ENCODE results near the gene RNF225.

DNA sequence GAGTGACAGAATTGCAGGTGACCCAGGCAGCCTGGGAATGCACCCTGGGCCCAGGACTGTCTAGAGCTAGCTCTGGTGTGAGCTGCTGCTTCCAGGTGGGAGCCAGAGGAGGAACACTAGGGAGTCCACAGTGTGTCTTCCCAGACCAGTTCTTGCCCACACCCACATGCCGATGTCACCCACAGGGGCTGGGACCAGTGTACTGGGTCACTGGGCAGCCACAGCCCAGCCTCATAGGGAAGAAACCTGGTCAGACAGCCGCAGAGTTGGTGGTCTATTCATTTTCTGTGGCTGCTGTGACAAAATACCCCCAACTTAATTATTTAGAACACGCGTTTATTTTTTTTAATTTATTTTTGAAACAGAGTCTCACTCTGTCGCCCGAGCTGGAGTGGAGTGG, 3.1 kb downstream of the RNF225 start:
- no peak for TF ChIP-seq EZH2 (IDR thresholded peaks at IDR 0.05; ENCODE audit: borderline replicate concordance, low read length)
- TF ChIP-seq, protein P1, sequence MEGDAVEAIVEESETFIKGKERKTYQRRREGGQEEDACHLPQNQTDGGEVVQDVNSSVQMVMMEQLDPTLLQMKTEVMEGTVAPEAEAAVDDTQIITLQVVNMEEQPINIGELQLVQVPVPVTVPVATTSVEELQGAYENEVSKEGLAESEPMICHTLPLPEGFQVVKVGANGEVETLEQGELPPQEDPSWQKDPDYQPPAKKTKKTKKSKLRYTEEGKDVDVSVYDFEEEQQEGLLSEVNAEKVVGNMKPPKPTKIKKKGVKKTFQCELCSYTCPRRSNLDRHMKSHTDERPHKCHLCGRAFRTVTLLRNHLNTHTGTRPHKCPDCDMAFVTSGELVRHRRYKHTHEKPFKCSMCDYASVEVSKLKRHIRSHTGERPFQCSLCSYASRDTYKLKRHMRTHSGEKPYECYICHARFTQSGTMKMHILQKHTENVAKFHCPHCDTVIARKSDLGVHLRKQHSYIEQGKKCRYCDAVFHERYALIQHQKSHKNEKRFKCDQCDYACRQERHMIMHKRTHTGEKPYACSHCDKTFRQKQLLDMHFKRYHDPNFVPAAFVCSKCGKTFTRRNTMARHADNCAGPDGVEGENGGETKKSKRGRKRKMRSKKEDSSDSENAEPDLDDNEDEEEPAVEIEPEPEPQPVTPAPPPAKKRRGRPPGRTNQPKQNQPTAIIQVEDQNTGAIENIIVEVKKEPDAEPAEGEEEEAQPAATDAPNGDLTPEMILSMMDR (IDR thresholded peaks at IDR 0.05; ENCODE audit: low read length), result no peak
